Measurements from ENCODE around the gene GPX7.

- no peak for TF ChIP-seq CTCF (IDR thresholded peaks at IDR 0.05 in 4 of 5, conservative IDR thresholded peaks at IDR 0.05 in 1 of 5)
- no peak for TF ChIP-seq POLR2A (IDR thresholded peaks at IDR 0.05)
Measured at GRCh38 chr1:52582116-52582696, 20.0 kb upstream of the GPX7 start.
